SKM-1 treated with dmso at 0.1 percent for 144 hours (cell line): Measurements from ENCODE around the gene IL10RA.

Experiments
- DNase-seq: peaks from one replicate; lab custom pipeline; 2025; ENCODE audit not compliant: unreplicated experiment; lab: John Stamatoyannopoulos, UW

Gene IL10RA

DNA sequence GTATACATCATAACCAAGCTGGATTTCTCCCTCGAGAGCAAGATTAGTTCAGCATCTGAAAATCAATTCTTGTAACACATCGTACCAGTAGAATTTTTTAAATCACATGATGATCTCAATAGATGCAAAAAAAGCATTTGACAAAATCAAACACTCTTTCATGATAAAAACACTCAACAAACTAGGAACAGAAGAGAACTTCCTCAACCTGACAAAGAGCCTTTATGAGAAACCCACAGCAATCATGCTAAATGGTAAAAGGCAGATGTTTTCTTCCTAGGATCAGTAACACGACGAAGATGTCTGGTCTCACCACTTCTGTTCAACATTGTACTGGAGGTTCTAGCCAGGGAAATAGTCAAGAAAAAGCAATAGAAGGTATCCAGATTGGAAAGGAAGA is 56.6 kb downstream of the IL10RA start:
- DNase-seq = no peak

DNA sequence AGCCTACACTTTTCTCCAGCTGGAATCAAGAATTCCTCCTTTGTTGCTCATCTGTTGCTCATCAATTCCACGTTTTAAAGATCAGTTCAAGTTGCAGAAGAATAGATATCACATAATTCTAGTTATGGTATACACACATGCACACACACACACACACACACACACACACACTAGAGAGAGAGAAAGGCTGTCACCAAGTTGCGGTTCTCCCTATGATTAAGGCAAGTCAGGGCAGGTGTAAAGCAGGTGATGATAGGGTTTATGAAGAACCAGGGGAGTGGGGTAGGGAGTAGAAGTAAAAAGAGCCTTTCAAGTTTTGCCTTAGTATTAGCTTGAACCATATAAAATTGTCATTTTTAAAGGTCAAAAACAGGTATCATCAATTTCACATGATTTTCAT is 59.0 kb downstream of the IL10RA start:
- DNase-seq = no peak

- no peak for DNase-seq
Measured at GRCh38 chr11:118046051-118046963, 60.1 kb downstream of the IL10RA start.

GRCh38 chr11:118046964-118047700 is 60.9 kb downstream of the IL10RA start:
- DNase-seq = no peak

DNA sequence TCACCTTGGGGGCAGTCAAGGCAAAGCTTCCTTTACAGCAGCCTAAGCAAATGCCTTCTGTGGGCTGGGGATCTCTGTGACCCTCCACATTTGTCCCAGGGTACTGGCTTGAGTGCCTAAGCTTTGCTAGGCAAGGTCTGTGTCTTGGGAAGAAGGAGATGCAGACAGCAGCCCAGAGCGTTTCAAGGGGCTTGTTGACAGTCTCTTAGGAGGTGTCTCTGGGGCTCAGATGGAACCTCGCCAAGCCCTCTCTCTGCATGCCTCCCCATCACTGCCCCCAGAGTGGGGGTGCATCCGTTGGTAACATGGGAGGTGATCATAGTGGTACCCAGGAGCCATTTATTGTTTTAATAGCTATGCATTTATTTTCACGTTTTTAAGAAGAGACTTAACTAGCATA is 61.6 kb downstream of the IL10RA start:
- DNase-seq = no peak

DNA sequence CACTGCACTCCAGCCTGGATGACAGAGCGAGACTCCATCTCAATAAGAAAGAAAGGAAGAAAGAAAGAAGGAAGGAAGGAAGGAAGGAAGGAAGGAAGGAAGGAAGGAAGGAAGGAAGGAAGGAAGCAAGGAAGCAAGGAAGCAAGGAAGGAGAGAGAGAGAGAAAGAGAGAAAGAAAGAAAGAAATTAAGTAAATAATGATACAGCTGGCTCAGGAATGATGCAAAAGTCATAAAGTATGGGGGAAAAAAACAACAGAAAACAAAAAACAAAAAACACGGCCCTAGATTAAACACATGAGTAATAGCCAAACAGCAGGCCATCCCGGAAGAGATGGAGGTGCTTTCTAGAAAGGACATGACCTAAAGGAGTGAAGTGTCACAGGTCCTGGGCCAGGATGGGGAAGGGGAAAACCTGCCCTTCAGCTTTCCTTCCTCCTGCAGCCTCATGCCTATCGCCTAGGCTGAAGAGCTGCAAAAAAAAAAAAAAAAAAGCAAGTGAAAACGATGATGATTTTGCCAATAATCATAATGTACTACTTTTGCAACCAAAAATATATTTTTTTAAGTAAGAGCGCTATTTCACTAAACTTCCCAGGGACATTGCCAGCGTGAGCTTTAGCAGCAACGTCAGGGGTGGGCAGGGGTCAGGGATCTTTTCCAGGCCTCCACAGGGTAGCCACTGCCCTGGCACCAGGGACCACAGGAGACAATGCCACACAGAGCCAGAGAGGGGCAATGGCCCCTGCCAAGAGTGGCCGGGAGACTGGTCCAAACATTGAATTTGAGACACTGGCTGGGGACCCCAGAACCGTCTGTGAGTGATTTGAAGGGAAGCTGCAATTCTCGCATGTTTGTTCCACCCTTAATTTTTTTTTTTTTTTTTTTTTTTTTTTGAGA is 62.5 kb downstream of the IL10RA start:
- DNase-seq = no peak

- DNase-seq = no peak
Measured at GRCh38 chr11:118049771-118050170, 63.6 kb downstream of the IL10RA start.

DNA sequence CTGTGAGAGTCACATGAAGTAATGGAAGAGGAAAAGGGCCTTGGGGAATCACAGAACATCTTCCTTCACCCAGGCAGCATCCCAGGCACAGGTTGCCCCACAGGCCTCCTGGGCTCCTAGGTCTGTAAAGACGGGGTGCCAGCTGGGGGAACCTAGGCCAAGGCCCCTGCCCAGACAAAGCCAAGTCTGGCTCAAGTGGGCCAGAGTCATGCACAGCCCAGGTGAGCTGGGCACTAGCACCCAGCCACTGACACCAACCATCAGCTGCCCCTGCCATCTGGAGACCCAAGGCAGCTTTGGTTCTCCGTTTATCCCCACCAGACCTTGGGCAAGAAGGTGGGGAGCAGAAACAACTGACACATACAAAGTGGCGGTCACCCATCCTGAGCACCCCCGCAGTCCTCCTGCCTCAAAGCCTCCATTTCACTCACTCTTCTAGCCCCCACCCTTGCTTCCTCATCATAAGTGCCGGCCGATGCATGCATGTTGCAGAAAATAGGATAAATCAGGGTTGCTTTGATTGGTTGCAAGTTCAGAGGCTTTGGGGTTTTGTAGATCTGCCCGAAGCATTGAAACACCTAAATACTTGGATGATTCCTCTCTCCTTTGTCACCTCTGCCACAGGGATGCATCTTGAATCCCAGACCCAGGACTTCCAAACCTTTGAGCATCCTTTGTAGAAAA is 64.2 kb downstream of the IL10RA start:
- no peak for DNase-seq
